SJCRH30 (cell line): Measurements from ENCODE around the gene RAB4B. TPM values are rescaled to one million over a fixed set of nuclear protein-coding genes. Genes with fewer than 3 reads are reported as not detected.

Experiments used
- total RNA-seq: library from RNA; depleted of rRNA; stranded (reverse); fragments of >200 nt; shearing (Covaris generic); gene quantifications from 2 replicates; pipeline ENCODE4 v1.2.3, GENCODE V29; 2014; rRNA removed

The RAB4B gene
- total RNA-seq, 1 experiment from 2014 or later = 11.1 TPM

Other genes starting within 250 kb of the RAB4B start
- 44.1 and 46.6 TPM in 2 replicates for gene SHKBP1, start 201.4 kb upstream of the RAB4B start, total RNA-seq
- gene LTBP4, start 176.9 kb upstream of the RAB4B start, total RNA-seq = 4.0 and 5.6 TPM in 2 replicates
- 23.0 and 26.8 TPM in 2 replicates for gene NUMBL, start 87.6 kb upstream of the RAB4B start, total RNA-seq
- 22.0 and 23.9 TPM in 2 replicates for gene COQ8B, start 61.4 kb upstream of the RAB4B start, total RNA-seq
- gene ITPKC, start 61.1 kb upstream of the RAB4B start, total RNA-seq = 7.2 and 7.3 TPM in 2 replicates
- 5.0 and 5.4 TPM in 2 replicates for gene ACTMAP, start 27.8 kb upstream of the RAB4B start, total RNA-seq
- gene SNRPA, start 27.0 kb upstream of the RAB4B start, total RNA-seq = 181 and 208 TPM in 2 replicates
- 0.66 TPM in 1 of 2 replicates, not detected in the other for gene MIA, start 2.7 kb upstream of the RAB4B start, total RNA-seq
- 55.7 and 56.2 TPM in 2 replicates for gene EGLN2, start 20.9 kb downstream of the RAB4B start, total RNA-seq
- gene CYP2A6, start 72.2 kb downstream of the RAB4B start, total RNA-seq = not detected in 2 replicates
- gene CYP2A7, start 104.0 kb downstream of the RAB4B start, total RNA-seq = not detected in 2 replicates
- gene CYP2B6, start 213.0 kb downstream of the RAB4B start, total RNA-seq = not detected in 2 replicates